ENCODE measurements around the gene CDH4.

CDH4 gene

DNA sequence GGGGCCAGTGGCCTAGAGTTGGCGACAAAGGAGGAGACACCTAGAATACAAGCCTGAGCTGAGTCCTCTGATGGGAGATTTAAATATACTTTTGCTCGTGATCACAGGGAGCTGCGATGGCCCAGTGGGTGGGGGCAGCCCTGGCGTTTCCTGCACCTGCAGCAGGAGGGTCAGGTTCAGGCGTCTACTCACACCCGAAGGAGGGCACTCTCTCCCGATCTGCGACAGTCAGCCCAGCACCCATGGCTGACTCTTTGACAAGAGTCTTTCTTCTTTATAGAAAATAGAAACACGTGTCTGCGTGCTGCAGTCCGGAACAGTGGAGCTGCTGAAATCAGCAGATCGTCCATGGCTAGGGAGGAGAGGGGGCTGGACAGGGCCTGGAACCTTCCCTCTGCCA lies 338.2 kb downstream of the CDH4 start:
- H3K9me3 Mint-ChIP-seq: peaks cover 21% of the 10 kb centered on the region
- H3K4me1 Mint-ChIP-seq (ENCODE audit: low read depth): no peaks in the 10 kb centered on the region

DNA sequence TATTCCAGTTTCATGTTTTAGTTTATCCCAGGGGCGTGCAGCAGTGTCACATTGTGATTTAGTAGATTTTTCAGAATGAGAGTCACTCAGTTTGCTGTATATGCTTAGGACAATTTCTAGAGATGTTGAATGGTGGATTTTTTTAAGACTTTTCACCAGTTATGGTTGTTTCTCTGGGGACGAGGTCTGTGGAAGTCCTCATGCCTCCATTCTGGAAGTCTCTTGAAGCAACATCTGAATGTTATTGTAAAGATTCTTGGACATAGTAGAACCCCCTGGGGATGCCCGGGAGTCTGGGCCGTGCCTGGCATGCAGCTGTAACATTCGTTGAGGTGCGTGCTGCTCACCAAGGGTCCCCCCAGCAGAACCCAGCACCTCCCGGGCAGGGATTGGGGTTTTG lies 341.5 kb downstream of the CDH4 start:
- Mint-ChIP-seq H3K27ac (no peak overlapping the region), H3K36me3 (ENCODE audit: low read depth) (no peaks in the 10 kb centered on the region), H3K4me1 (ENCODE audit: low read depth) (no peaks in the 10 kb centered on the region), H3K27me3 (ENCODE audit: low read depth) (no peaks in the 10 kb centered on the region), H3K4me3 (no peak overlapping the region), H3K9me3 (peaks cover 41% of the 10 kb centered on the region)
- no peak for DNase-seq (ENCODE audit: low spot score)

More for the DNA sequence above, 338.2 kb downstream of the CDH4 start:
- Mint-ChIP-seq H3K4me3 (no peak overlapping the region), H3K36me3 (ENCODE audit: low read depth) (no peaks in the 10 kb centered on the region), H3K27me3 (ENCODE audit: low read depth) (no peaks in the 10 kb centered on the region), H3K27ac (no peak overlapping the region)
- no peak for DNase-seq (ENCODE audit: low spot score)

DNA sequence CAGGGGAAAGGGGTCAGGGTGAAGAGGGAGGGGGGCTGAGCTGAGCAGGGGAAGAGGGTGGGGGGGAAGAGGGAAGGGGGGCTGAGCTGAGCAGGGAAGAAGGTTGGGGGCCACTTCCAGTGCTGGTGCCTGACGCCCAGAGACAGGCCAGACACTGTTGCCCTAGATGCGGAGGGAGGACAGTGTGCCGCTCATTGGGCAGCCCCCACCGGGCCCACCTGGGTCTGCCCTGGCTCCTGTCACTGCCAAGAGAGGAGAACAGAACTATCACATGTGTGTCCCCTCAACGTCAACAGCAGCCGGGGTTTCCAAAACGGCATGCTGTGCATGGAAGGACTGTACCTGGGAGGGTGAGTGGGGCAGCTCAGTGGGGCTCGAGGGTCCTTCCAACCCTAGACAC lies 342.1 kb downstream of the CDH4 start:
- H3K9me3 Mint-ChIP-seq: peaks cover 41% of the 10 kb centered on the region
- no peak overlapping the region for H3K4me3 Mint-ChIP-seq
- H3K36me3 Mint-ChIP-seq (ENCODE audit: low read depth): no peaks in the 10 kb centered on the region
- no peaks in the 10 kb centered on the region for H3K27me3 Mint-ChIP-seq (ENCODE audit: low read depth)
- DNase-seq (ENCODE audit: low spot score): no peak
- no peaks in the 10 kb centered on the region for H3K4me1 Mint-ChIP-seq (ENCODE audit: low read depth)
- H3K27ac Mint-ChIP-seq: no peak overlapping the region

DNA sequence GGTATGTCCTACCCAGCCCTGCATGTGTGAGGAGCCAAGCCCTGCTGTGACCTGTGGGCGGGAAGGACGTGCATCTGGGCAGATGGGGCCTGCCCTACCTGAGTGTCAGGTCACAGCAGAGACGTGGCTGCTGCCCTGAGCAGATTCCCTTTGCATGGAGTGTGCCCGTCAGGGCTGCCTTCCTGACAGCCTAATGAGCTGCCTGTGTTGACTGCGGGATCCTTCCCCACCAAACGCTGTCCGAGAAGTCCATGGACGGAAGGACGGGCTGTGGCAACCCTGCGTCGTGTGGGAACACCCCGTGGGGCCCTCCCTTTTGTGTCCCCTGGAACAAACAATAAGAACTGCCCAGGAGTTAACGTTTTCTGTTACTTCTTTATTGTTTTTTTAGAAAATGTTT lies 343.2 kb downstream of the CDH4 start:
- H3K4me1 Mint-ChIP-seq (ENCODE audit: low read depth): no peaks in the 10 kb centered on the region
- H3K4me3 Mint-ChIP-seq: no peak overlapping the region
- no peak for DNase-seq (ENCODE audit: low spot score)
- H3K27ac Mint-ChIP-seq: no peak overlapping the region
- peaks cover 41% of the 10 kb centered on the region for H3K9me3 Mint-ChIP-seq
- no peaks in the 10 kb centered on the region for H3K36me3 Mint-ChIP-seq (ENCODE audit: low read depth)
- H3K27me3 Mint-ChIP-seq (ENCODE audit: low read depth): no peaks in the 10 kb centered on the region

DNA sequence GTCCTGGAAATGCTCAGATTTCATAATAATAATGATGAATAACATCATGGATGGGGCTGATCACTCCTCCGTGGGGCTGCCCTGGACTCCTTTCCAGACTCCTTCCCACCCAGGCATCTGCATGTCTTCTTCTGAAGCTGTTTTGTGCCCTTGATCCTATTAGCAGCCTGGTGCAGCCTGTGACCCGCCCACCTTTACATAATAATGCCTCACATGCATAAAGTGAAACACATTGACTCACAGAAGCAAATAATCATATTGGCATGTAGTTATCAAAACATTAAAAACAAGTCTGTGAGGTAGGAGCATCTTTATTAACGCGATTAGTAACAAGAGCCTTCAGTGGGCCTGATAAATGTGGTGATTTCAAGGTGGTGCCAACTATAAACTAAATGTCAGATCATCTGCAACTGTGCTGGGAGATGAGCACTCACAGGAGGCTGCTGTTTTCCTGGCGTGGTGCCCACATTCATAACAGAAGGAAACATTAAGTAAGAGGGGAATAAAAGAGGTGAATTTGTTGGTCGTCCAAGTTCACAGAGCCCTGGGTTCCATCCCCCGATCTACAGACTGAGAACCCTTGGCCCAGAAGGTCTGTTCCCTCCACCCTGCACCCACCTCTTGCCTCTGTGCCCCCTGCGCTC lies 344.7 kb downstream of the CDH4 start:
- Mint-ChIP-seq H3K36me3 (ENCODE audit: low read depth) (no peaks in the 10 kb centered on the region), H3K4me3 (no peak overlapping the region), H3K27ac (no peak overlapping the region), H3K9me3 (peaks cover 36% of the 10 kb centered on the region), H3K4me1 (ENCODE audit: low read depth) (no peaks in the 10 kb centered on the region), H3K27me3 (ENCODE audit: low read depth) (no peaks in the 10 kb centered on the region)
- no peak for DNase-seq (ENCODE audit: low spot score)

DNA sequence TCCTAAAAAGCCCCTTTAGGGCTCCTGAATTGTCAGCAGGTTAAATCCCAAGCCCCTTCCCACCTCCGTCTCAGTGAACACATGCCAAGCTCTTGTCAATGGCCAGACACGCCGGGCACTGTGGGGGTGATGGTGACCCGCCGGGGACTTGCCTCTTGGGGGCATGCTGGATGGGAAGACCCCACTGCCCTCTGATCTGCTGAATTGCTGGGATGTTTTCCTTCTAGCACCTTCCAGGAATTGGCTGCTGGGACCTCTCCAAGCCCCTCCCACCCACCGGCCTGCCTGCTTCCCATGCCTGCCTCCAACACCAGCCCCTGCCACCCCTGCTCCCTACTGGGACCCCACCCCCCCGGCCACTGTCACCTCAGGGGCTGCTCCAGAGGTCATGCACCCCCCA lies 345.9 kb downstream of the CDH4 start:
- no peaks in the 10 kb centered on the region for H3K27me3 Mint-ChIP-seq (ENCODE audit: low read depth)
- H3K4me1 Mint-ChIP-seq (ENCODE audit: low read depth): no peaks in the 10 kb centered on the region
- DNase-seq (ENCODE audit: low spot score): no peak
- H3K27ac Mint-ChIP-seq: no peak overlapping the region
- H3K9me3 Mint-ChIP-seq: peaks cover 30% of the 10 kb centered on the region
- H3K36me3 Mint-ChIP-seq (ENCODE audit: low read depth): no peaks in the 10 kb centered on the region
- no peak overlapping the region for H3K4me3 Mint-ChIP-seq

DNA sequence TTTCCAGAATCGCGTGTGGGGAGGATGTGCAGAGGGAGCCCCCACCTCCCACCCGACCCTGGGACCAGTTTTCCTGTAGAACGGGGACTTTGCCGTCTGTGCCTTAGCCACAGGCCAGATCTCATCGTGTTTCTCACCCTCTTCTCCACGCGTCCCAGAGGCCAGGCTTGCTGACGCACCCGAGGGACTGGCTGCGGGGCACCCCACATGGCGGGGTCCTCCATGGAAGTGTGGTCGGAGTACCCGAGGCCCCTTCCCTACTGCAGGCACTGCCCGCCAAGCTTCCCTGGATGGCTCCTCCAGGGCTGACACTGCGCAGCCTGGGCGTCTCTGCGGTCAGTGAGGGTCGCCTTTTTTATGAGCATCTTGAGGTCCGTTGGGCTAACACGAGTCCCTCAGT lies 346.5 kb downstream of the CDH4 start:
- Mint-ChIP-seq H3K27ac (no peak overlapping the region), H3K27me3 (ENCODE audit: low read depth) (no peaks in the 10 kb centered on the region), H3K4me3 (no peak overlapping the region), H3K9me3 (peaks cover 27% of the 10 kb centered on the region), H3K36me3 (ENCODE audit: low read depth) (no peaks in the 10 kb centered on the region), H3K4me1 (ENCODE audit: low read depth) (no peaks in the 10 kb centered on the region)
- DNase-seq (ENCODE audit: low spot score): no peak

DNA sequence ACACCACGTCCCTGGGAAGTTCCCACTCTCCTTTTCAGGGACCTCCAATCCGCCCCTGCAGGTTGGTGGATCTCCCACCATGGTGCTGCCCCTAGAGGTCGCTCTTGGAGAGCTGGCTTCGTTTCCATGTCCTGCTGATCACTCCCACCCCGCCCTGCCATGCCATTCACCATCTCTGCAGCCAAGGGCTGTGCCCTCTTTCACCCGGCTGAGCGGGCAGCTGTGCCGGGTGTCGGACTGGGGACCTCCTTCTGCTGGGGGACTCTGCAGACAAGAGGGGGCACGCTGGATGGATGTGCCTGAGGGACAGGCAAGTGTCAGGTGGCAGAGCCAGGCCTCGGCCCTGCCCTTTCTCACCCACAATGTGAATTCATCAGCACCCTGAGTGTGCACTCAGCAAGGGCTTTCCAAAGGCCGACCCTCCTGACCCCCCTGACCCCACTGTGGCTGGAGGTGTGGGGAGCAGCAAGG lies 347.0 kb downstream of the CDH4 start:
- H3K36me3 Mint-ChIP-seq (ENCODE audit: low read depth): no peaks in the 10 kb centered on the region
- H3K27me3 Mint-ChIP-seq (ENCODE audit: low read depth): no peaks in the 10 kb centered on the region
- H3K4me3 Mint-ChIP-seq: no peak overlapping the region
- peaks cover 31% of the 10 kb centered on the region for H3K9me3 Mint-ChIP-seq
- DNase-seq (ENCODE audit: low spot score): no peak
- H3K27ac Mint-ChIP-seq: no peak overlapping the region
- H3K4me1 Mint-ChIP-seq (ENCODE audit: low read depth): no peaks in the 10 kb centered on the region

DNA sequence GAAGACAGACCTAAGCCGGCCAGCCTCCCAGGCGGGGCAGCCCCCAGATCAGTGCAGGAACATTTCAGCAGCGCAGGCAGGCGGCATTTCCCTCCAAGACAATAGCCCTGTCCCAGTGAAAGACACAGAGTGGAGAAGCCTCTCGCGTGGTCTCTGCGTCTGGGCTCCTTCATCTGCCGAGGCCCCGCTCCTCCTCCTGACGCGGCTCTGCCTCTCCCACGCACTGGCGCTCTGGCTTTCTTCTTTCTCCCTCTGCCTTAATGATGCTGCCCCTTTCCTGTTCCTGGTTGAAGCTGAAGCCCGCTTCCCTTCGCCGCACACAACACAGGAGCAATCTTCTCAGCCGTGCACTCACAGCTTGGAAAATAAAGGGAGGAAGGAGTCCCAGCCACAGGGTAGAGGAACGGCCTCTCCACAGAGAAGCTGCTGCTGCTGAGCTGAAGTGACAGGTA lies 347.5 kb downstream of the CDH4 start:
- H3K27ac Mint-ChIP-seq: no peak overlapping the region
- DNase-seq (ENCODE audit: low spot score): no peak
- H3K9me3 Mint-ChIP-seq: peaks cover 35% of the 10 kb centered on the region
- H3K27me3 Mint-ChIP-seq (ENCODE audit: low read depth): no peaks in the 10 kb centered on the region
- H3K36me3 Mint-ChIP-seq (ENCODE audit: low read depth): no peaks in the 10 kb centered on the region
- no peak overlapping the region for H3K4me3 Mint-ChIP-seq
- H3K4me1 Mint-ChIP-seq (ENCODE audit: low read depth): no peaks in the 10 kb centered on the region

DNA sequence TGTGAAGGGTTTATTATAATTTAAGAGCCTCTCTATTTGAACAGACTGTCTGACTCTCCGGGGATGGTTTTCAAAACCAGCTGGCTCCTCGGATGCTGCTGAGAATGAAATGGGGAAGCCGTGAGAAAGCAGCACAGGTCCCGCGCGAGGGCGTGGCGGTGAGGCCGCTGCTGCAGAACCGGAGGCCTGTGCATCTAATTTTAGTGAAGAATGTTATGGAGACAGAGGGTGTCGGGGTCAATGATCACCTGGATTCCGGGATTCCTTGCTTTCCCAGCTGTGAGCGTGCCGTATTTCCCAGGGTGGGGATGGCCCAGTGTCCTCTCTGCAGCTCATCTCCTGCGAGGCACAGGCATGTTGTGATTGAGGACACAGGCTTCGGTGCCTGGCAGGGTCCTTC lies 348.0 kb downstream of the CDH4 start:
- Mint-ChIP-seq H3K9me3 (peaks cover 40% of the 10 kb centered on the region), H3K36me3 (ENCODE audit: low read depth) (no peaks in the 10 kb centered on the region), H3K4me3 (no peak overlapping the region), H3K4me1 (ENCODE audit: low read depth) (no peaks in the 10 kb centered on the region), H3K27me3 (ENCODE audit: low read depth) (no peaks in the 10 kb centered on the region), H3K27ac (no peak overlapping the region)
- no peak for DNase-seq (ENCODE audit: low spot score)

DNA sequence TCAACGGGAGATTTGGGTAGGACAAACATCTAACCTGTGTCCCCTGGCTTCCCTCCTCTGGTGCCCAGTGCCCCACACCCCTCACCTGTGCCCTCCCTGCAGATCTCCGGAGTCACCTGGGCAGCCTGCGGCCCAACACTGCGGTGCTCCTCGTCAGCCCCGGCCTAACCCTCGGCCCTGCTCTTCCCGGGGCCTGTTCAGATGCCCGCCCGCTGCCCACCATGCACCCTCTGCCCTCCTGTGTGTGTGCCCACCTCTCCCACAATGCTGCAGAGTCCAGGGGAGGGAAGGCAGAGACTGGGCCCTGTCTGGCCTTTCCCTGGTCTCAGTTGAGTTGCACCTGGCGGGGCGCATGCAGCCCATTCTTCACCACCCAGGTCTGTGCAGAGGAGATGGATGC lies 349.3 kb downstream of the CDH4 start:
- no peaks in the 10 kb centered on the region for H3K4me1 Mint-ChIP-seq (ENCODE audit: low read depth)
- no peak overlapping the region for H3K4me3 Mint-ChIP-seq
- H3K27me3 Mint-ChIP-seq (ENCODE audit: low read depth): no peaks in the 10 kb centered on the region

DNA sequence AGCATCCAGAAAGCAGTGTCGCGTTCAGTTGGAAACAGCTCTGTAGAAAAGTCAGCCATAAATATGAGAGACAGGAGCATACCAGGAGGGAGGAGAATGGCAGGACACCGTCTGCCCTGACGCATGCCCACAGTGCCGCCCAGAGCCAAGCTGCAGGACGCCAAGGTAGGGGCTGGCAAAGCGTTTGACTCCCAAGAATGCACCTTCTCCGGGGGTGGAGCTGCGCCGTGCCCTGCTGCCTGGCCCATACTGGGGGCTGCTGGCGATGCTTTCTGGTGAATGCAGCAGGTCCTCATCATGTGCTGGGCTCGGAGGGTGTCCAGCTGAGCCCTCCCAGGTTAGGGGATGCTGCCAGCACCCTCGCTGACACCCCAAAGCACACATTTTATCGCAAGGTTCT lies 349.8 kb downstream of the CDH4 start:
- Mint-ChIP-seq H3K4me1 (ENCODE audit: low read depth) (no peaks in the 10 kb centered on the region), H3K36me3 (ENCODE audit: low read depth) (no peaks in the 10 kb centered on the region), H3K9me3 (peaks cover 28% of the 10 kb centered on the region), H3K4me3 (no peak overlapping the region), H3K27me3 (ENCODE audit: low read depth) (no peaks in the 10 kb centered on the region), H3K27ac (no peak overlapping the region)
- DNase-seq (ENCODE audit: low spot score): no peak

More for the DNA sequence above, 349.3 kb downstream of the CDH4 start:
- Mint-ChIP-seq H3K27ac (no peak overlapping the region), H3K9me3 (peaks cover 32% of the 10 kb centered on the region), H3K36me3 (ENCODE audit: low read depth) (no peaks in the 10 kb centered on the region)
- DNase-seq (ENCODE audit: low spot score): no peak

DNA sequence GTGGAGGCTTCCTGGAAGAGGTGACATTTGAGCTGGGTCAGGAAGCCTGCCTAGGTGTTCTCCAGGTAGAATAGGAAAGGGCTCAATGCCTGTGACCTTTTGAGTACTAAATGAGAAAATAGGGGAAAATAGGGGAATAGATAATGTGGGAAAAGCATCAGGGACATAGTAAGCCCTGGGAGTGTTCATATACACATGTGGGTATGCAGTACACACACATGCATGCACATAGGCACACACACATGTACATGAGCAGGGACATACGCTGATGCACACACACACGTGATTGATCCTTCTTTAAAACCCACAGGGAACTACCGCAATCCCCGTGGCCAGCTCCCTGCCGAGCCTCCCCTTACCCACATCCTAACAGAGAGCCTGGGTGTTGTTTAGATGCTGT lies 351.7 kb downstream of the CDH4 start:
- H3K27ac Mint-ChIP-seq: no peak overlapping the region
- no peaks in the 10 kb centered on the region for H3K4me1 Mint-ChIP-seq (ENCODE audit: low read depth)
- no peak overlapping the region for H3K4me3 Mint-ChIP-seq
- peaks cover 26% of the 10 kb centered on the region for H3K9me3 Mint-ChIP-seq
- no peaks in the 10 kb centered on the region for H3K36me3 Mint-ChIP-seq (ENCODE audit: low read depth)
- no peak for DNase-seq (ENCODE audit: low spot score)
- H3K27me3 Mint-ChIP-seq (ENCODE audit: low read depth): no peaks in the 10 kb centered on the region

DNA sequence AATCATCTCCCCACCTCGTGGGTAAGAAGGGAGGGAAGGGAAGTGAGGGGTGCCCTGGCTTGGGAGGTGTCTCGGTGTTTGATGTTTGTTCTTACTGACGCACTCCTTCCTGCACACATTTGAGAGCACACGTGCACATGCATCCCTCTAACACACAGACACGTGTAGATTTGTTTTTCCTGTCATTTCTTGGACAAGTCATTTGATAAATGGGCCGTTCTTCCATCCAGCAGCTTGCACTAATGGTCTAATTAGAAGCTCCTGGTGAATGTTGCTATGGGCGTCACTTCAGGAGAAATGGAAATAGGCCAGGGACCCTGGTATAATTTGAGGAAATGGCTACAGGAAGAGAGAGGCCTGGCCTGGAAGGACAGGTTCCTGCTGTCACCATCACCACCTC lies 352.5 kb downstream of the CDH4 start:
- Mint-ChIP-seq H3K36me3 (ENCODE audit: low read depth) (no peaks in the 10 kb centered on the region), H3K9me3 (peaks cover 26% of the 10 kb centered on the region), H3K4me1 (ENCODE audit: low read depth) (no peaks in the 10 kb centered on the region), H3K27ac (no peak overlapping the region), H3K4me3 (no peak overlapping the region), H3K27me3 (ENCODE audit: low read depth) (no peaks in the 10 kb centered on the region)
- no peak for DNase-seq (ENCODE audit: low spot score)

DNA sequence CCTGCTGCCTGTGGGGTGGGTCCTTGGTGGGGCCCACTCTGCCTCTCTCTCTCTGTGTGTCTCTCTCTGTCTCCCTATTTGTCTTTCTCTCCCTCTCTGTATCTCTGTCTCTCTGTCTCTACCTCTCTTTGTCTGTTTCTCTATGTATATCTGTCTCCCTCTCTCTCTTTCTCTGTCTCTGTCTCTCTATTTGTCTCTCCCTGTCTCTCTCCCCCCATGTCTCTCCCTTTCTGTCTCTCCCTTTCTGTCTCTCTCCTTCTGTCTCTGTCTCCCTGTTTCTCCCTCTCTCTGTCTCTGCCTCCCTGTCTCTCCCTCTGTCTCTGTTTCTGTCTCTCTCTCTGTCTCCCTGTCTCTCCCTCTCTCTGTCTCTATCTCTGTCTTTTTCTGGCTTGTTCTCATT lies 353.2 kb downstream of the CDH4 start:
- DNase-seq (ENCODE audit: low spot score): no peak
- H3K27ac Mint-ChIP-seq: peak overlapping the region; percentile 49
- no peaks in the 10 kb centered on the region for H3K36me3 Mint-ChIP-seq (ENCODE audit: low read depth)
- peaks cover 29% of the 10 kb centered on the region for H3K9me3 Mint-ChIP-seq
- H3K4me3 Mint-ChIP-seq: no peak overlapping the region
- H3K4me1 Mint-ChIP-seq (ENCODE audit: low read depth): no peaks in the 10 kb centered on the region
- H3K27me3 Mint-ChIP-seq (ENCODE audit: low read depth): no peaks in the 10 kb centered on the region
